Stimulated activated memory B cell treated with anti-CD40 and anti-IgM and Interleukin-4, amounts not matched to agents 10 μg/mL and 1 μg/mL and 100 μg/mL, for 72 hours (primary cell): ENCODE results near the gene TNN.

ENCODE experiments used
- ATAC-seq: fragments of 150-1000 bp; cut with Tn5 transposase; 2 replicates; pipeline ENCODE4 v1.10.0; 2021
- H3K27ac Mint-ChIP-seq: one replicate; pipeline ENCODE4 v1.8.0; 2022; ENCODE audit warnings: mild to moderate bottlenecking, mixed read lengths
- H3K27me3 Mint-ChIP-seq: one replicate; pipeline ENCODE4 v1.8.0; 2022; ENCODE audit warnings: mixed read lengths
- H3K36me3 Mint-ChIP-seq: one replicate; pipeline ENCODE4 v1.8.0; 2022; ENCODE audit warnings: mixed read lengths
- H3K4me1 Mint-ChIP-seq: one replicate; pipeline ENCODE4 v1.8.0; 2022; ENCODE audit warnings: mixed read lengths
- H3K4me3 Mint-ChIP-seq: one replicate; pipeline ENCODE4 v1.8.0; 2022; ENCODE audit warnings: mild to moderate bottlenecking, moderate library complexity, mixed read lengths
- H3K9me3 Mint-ChIP-seq: one replicate; pipeline ENCODE4 v1.8.0; 2022; ENCODE audit warnings: mixed read lengths

Gene TNN

DNA sequence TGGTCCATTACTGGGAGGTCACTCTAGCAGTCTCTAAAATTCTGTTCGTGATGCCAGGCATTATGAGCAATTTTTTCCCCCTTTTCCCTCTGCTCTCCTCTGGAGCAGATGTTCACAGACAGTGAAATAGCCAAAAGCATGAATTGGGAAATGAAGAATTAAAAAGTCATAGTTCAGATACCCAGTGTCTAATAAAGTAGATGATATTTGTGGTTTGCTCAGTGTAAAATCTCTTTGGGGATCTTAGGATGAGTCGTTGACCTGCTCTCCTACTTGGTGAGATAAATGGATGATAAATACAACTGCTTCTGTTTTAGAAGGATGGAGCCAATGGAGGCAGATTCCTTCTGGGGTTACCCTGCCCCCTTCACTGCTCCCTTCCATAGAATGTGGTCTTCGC lies 68.6 kb downstream of the TNN start:
- H3K9me3 Mint-ChIP-seq: no peaks in the 10 kb centered on the region
- peaks cover 31% of the 10 kb centered on the region for H3K27me3 Mint-ChIP-seq
- H3K4me3 Mint-ChIP-seq: no peak overlapping the region
- no peak for ATAC-seq
- no peak overlapping the region for H3K27ac Mint-ChIP-seq
- no peaks in the 10 kb centered on the region for H3K36me3 Mint-ChIP-seq
- peaks cover 10% of the 10 kb centered on the region for H3K4me1 Mint-ChIP-seq

- no peak overlapping the region for H3K27ac Mint-ChIP-seq
- H3K9me3 Mint-ChIP-seq: no peaks in the 10 kb centered on the region
- H3K27me3 Mint-ChIP-seq: peaks cover 31% of the 10 kb centered on the region
- no peak for ATAC-seq
- H3K4me3 Mint-ChIP-seq: no peak overlapping the region
- H3K36me3 Mint-ChIP-seq: no peaks in the 10 kb centered on the region
- peaks cover 21% of the 10 kb centered on the region for H3K4me1 Mint-ChIP-seq
These were observed 69.7 kb downstream of the TNN start for GRCh38 chr1:175137369-175137768.

DNA sequence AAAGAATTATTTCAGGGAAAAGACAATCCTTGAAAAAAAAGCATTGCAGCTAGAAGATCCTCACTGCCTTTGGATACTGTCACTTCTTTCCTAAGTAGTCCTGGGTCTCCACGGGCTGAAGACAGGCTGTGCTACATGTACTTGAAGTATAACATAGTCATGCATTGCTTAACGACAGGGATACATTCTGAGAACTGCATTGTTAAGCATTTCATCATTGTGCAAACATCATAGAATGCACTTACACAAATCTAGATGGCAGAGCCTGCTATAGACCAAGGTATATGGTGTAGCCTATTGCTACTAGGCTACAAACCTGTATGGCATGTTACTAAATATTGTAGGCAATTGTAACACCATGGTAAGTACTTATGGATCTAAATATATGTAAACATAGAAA lies 70.9 kb downstream of the TNN start:
- Mint-ChIP-seq H3K9me3 (no peaks in the 10 kb centered on the region), H3K27ac (no peak overlapping the region), H3K36me3 (no peaks in the 10 kb centered on the region), H3K27me3 (peaks cover 31% of the 10 kb centered on the region), H3K4me3 (no peak overlapping the region), H3K4me1 (peaks cover 33% of the 10 kb centered on the region)
- no peak for ATAC-seq

DNA sequence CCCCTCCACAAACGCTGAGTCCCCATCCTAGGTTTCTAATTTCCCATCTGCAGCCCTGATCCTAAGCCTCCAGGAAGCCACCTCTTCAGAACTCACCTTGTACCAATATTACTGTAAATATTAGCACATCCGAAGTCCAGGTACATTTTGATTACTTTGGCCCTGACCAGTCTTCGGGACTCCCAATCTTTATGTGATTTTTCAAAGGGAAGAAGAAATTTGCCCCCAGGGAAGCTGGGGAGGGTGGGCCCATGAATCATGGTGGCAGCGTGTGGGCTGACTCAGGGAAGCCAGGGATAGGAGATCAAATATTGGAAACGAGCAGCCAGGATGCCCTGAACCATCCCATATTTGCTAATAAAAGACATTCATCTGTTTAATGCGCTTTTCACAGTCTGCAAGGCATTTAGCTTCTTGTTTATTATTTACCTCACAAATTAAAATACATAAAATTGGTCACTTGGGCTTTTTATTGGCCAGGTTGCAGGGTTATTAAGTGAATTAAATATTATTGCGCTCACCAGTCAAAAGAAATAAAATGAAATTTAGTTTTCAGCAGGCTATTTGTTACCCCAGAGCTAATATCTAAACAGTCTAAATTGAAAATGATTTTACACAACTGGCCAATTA lies 78.4 kb downstream of the TNN start:
- Mint-ChIP-seq H3K27ac (no peak overlapping the region), H3K9me3 (no peaks in the 10 kb centered on the region), H3K4me3 (no peak overlapping the region), H3K4me1 (peaks cover 44% of the 10 kb centered on the region), H3K36me3 (no peaks in the 10 kb centered on the region), H3K27me3 (peaks cover 18% of the 10 kb centered on the region)
- no peak for ATAC-seq

DNA sequence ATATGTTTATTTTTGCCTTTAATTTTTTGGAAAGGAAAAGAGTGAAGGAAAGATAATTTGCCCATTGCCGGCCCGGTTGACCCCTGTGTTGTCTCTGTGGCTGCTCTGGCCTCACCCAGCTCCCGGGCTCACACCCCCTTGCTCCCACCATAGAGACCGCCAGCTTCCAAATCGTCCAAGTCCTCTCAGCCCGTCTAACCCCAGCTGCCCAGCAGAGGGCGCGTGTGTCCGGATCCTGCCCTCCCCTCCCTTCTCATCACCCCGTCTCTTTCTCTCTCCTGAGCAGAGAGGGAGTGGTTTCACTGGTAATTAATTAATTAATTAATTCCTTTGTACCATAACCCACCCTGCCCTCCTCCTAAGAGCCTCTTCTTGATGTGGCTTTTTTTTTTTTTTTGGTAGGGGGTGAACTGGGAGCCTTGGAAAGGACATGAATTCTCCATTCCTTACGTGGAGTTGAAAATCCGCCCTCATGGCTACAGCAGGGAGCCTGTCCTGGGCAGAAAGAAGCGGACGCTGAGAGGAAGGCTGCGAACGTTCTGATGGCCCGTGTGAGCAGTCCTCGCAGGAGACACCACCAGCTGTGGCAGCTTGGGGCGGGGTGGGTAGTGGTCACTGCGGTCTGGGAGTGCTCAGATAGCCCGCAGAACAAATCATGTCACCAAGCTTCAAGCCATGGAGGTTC lies 79.0 kb downstream of the TNN start:
- H3K27me3 Mint-ChIP-seq: peaks cover 24% of the 10 kb centered on the region
- H3K4me3 Mint-ChIP-seq: no peak overlapping the region
- no peak overlapping the region for H3K27ac Mint-ChIP-seq
- ATAC-seq: peak; percentile 60
- no peaks in the 10 kb centered on the region for H3K9me3 Mint-ChIP-seq
- peaks cover 42% of the 10 kb centered on the region for H3K4me1 Mint-ChIP-seq
- no peaks in the 10 kb centered on the region for H3K36me3 Mint-ChIP-seq

GRCh38 chr1:175147569-175147968 lies 79.9 kb downstream of the TNN start:
- no peaks in the 10 kb centered on the region for H3K9me3 Mint-ChIP-seq
- H3K27me3 Mint-ChIP-seq: peaks cover 28% of the 10 kb centered on the region
- peaks cover 41% of the 10 kb centered on the region for H3K4me1 Mint-ChIP-seq
- no peak for ATAC-seq
- H3K27ac Mint-ChIP-seq: no peak overlapping the region
- no peak overlapping the region for H3K4me3 Mint-ChIP-seq
- H3K36me3 Mint-ChIP-seq: no peaks in the 10 kb centered on the region

DNA sequence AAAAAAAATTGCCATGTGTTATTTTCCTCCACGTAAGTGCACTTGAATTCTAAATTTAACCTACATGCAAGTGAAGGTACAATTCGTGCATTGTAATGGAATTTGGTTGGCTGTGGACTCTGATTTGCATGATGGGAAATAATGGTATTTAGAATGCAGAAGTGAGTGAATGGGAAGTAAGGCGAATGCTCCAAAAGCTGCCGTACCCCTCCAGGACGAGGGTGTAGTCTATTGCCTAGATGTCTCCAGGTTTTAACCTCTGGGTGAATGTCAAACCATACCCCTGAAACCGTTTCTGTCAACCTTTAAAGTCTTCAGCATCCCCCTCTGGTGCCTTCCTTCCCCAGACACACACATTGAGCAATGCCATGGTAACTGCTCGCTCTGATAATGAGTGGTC lies 80.4 kb downstream of the TNN start:
- H3K27ac Mint-ChIP-seq: no peak overlapping the region
- no peaks in the 10 kb centered on the region for H3K36me3 Mint-ChIP-seq
- peaks cover 31% of the 10 kb centered on the region for H3K27me3 Mint-ChIP-seq
- no peak overlapping the region for H3K4me3 Mint-ChIP-seq
- peak; percentile 55 for ATAC-seq
- no peaks in the 10 kb centered on the region for H3K9me3 Mint-ChIP-seq
- peaks cover 36% of the 10 kb centered on the region for H3K4me1 Mint-ChIP-seq

- H3K4me3 Mint-ChIP-seq: no peak overlapping the region
- no peak overlapping the region for H3K27ac Mint-ChIP-seq
- ATAC-seq: no peak
These were observed 83.1 kb downstream of the TNN start for GRCh38 chr1:175150596-175151319.

DNA sequence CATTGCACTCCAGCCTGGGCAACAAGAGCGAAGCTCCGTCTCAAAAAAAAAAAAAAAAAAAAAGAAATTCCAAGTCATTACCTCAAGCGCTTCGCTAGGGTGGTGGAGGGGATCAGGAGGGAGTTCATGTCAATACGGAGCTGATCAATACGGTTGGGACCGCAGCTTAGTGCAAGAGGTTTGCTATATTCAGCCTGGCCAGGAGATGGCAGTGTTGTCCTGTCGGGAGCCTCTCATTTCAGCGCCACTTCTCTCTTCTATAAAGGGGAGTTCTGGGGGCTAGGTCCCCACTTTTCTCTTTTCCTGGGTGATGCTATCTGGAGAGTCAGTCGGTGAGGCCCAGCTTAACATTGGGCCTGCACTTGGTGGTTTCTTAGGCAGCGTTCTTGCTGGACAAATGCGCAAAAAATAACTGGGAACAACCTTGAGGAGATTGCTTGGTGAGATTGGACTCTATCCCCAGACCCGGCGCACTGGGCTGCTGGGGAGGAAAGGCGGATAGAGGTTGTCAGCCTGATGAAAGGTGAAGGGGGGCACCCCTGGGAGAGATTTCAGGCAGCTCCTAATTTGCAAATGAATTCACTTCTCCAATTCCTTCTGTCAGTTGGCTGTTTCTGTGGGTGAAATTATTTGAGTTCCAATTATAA lies 84.5 kb downstream of the TNN start:
- ATAC-seq: peak; percentile 60
- Mint-ChIP-seq H3K27ac (no peak overlapping the region), H3K9me3 (no peaks in the 10 kb centered on the region), H3K4me1 (peaks cover 43% of the 10 kb centered on the region), H3K4me3 (no peak overlapping the region), H3K36me3 (peaks cover 2% of the 10 kb centered on the region), H3K27me3 (peaks cover 31% of the 10 kb centered on the region)

More at GRCh38 chr1:175150596-175151319, 83.1 kb downstream of the TNN start:
- Mint-ChIP-seq H3K27me3 (peaks cover 35% of the 10 kb centered on the region), H3K9me3 (no peaks in the 10 kb centered on the region), H3K4me1 (peaks cover 42% of the 10 kb centered on the region), H3K36me3 (no peaks in the 10 kb centered on the region)

- H3K36me3 Mint-ChIP-seq: peaks cover 21% of the 10 kb centered on the region
- H3K27me3 Mint-ChIP-seq: peaks cover 31% of the 10 kb centered on the region
- no peak overlapping the region for H3K27ac Mint-ChIP-seq
- H3K9me3 Mint-ChIP-seq: no peaks in the 10 kb centered on the region
- peak; percentile 44 for ATAC-seq
- no peak overlapping the region for H3K4me3 Mint-ChIP-seq
- peaks cover 32% of the 10 kb centered on the region for H3K4me1 Mint-ChIP-seq
These were observed 87.2 kb downstream of the TNN start for GRCh38 chr1:175154629-175155472.

DNA sequence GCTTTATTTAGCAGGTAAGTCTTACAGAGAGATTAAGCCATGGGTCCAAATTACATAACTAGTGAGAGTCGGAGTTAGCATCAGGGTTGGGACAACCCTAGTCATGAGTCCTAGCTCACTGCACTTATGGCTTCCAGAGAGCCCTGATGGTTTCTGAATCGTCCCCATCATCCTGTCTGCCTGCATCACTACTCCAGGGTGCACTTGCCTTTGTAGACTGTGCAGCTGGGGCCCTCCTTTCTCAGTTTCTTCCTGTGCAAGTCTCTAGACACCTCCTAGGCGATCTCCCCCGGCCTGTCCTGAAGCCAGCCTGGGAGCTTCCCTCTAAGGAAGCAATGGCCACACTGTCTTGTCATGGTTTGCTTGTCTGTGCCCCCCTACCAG lies 87.8 kb downstream of the TNN start:
- Mint-ChIP-seq H3K27me3 (peaks cover 27% of the 10 kb centered on the region), H3K9me3 (no peaks in the 10 kb centered on the region), H3K4me1 (peaks cover 33% of the 10 kb centered on the region), H3K4me3 (no peak overlapping the region), H3K36me3 (peaks cover 27% of the 10 kb centered on the region), H3K27ac (no peak overlapping the region)
- ATAC-seq: peak; percentile 52

- Mint-ChIP-seq H3K4me3 (no peak overlapping the region), H3K9me3 (no peaks in the 10 kb centered on the region), H3K27ac (no peak overlapping the region), H3K27me3 (peaks cover 23% of the 10 kb centered on the region), H3K36me3 (peaks cover 31% of the 10 kb centered on the region), H3K4me1 (peaks cover 37% of the 10 kb centered on the region)
- ATAC-seq: peak; percentile 5
These were observed 88.3 kb downstream of the TNN start for GRCh38 chr1:175155936-175156335.

DNA sequence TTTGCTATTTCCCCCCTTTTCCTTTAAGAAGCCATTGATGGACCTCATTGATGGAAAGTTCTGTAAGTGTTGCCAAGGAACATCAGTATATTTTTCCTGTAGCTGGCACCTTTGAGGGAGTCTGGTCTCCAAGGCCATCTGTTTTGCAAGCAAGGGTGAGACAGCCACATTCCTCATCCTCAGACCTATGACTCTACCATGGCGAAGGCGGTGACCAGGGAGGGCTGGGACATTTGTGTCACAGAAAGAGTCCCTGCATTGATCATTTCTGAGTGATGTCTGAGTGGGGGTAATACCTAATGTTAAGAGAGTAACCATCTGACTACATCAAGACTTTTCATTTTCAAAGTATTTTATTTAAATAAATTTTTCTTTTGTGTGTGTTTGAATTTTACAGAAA lies 89.6 kb downstream of the TNN start:
- Mint-ChIP-seq H3K36me3 (peaks cover 40% of the 10 kb centered on the region), H3K4me3 (no peak overlapping the region), H3K27ac (no peak overlapping the region), H3K9me3 (no peaks in the 10 kb centered on the region), H3K4me1 (peaks cover 36% of the 10 kb centered on the region), H3K27me3 (peaks cover 11% of the 10 kb centered on the region)
- ATAC-seq: no peak

DNA sequence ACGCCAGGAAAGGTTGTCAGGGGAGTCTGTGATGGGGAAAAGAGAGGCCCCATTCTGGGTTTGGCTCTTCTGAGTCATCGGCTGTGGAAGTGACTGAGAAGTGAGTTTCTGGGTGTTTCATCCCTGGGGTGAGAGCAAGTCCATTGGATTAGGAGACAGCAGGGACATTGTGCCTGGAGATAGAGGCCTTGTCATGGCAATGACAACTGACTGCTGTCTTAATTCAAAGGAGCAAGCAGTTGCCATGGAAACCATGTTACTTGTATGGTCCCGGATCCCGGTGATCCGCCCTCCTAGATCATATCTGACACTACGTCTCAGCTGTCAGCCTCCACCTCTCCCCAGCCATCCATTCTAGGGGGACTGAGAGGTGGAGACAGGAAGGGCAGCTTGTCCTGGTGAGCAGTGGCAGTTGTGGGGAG lies 90.5 kb downstream of the TNN start:
- peaks cover 8% of the 10 kb centered on the region for H3K27me3 Mint-ChIP-seq
- peaks cover 40% of the 10 kb centered on the region for H3K36me3 Mint-ChIP-seq
- H3K4me1 Mint-ChIP-seq: peaks cover 33% of the 10 kb centered on the region
- no peaks in the 10 kb centered on the region for H3K9me3 Mint-ChIP-seq
- H3K4me3 Mint-ChIP-seq: no peak overlapping the region
- ATAC-seq: no peak
- peak overlapping the region; percentile 64 for H3K27ac Mint-ChIP-seq

- Mint-ChIP-seq H3K36me3 (peaks cover 64% of the 10 kb centered on the region), H3K4me3 (no peak overlapping the region), H3K4me1 (peaks cover 29% of the 10 kb centered on the region), H3K27ac (peak overlapping the region; percentile 6), H3K9me3 (no peaks in the 10 kb centered on the region), H3K27me3 (no peaks in the 10 kb centered on the region)
- no peak for ATAC-seq
These were observed 95.3 kb downstream of the TNN start for GRCh38 chr1:175162955-175163354.
